ENCODE measurements around the gene SLC26A2.

SLC26A2 gene

DNA sequence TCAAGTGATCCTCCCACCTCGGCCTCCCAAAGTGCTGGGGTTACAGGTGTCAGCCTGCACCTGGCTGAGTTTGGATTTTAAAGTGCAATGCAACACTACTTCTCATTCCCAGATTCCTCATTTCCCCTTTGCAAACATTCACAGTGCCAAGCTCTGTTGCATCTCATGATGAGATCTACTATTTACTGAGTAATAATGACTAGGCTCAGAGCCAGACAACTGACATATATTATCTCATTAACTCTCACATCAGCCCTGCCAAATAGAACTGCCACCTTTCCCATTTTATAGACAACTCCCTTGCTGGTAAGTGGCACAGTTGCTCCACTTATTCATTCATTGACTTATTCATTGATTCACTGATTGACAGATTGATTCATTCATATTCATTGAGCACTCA is 22.9 kb upstream of the SLC26A2 start (continued):
- TF ChIP-seq ZNF521 (tag by site-specific recombination; IDR thresholded peaks at IDR 0.05) (no peak), ZNF133 (tag by site-specific recombination; IDR thresholded peaks at IDR 0.05) (no peak), SP2 (tag by site-specific recombination; IDR thresholded peaks at IDR 0.05) (no peak), OSR2 (tag by site-specific recombination; IDR thresholded peaks at IDR 0.05) (peak; percentile 76), KLF8 (tag by site-specific recombination; IDR thresholded peaks at IDR 0.05) (no peak), ZNF600 (tag by site-specific recombination; IDR thresholded peaks at IDR 0.05) (0 out of 2 replicates have a peak, but pooled peaks have one; percentile 7), ZNF155 (tag by site-specific recombination; IDR thresholded peaks at IDR 0.05) (no peak), FEZF1 (tag by site-specific recombination; IDR thresholded peaks at IDR 0.05) (peak; percentile 57), ZNF548 (tag by site-specific recombination; IDR thresholded peaks at IDR 0.05) (no peak), ZNF248 (tag by site-specific recombination; IDR thresholded peaks at IDR 0.05) (no peak)
- TF ChIP-seq, protein P1, sequence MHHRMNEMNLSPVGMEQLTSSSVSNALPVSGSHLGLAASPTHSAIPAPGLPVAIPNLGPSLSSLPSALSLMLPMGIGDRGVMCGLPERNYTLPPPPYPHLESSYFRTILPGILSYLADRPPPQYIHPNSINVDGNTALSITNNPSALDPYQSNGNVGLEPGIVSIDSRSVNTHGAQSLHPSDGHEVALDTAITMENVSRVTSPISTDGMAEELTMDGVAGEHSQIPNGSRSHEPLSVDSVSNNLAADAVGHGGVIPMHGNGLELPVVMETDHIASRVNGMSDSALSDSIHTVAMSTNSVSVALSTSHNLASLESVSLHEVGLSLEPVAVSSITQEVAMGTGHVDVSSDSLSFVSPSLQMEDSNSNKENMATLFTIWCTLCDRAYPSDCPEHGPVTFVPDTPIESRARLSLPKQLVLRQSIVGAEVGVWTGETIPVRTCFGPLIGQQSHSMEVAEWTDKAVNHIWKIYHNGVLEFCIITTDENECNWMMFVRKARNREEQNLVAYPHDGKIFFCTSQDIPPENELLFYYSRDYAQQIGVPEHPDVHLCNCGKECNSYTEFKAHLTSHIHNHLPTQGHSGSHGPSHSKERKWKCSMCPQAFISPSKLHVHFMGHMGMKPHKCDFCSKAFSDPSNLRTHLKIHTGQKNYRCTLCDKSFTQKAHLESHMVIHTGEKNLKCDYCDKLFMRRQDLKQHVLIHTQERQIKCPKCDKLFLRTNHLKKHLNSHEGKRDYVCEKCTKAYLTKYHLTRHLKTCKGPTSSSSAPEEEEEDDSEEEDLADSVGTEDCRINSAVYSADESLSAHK (tag by site-specific recombination; IDR thresholded peaks at IDR 0.05): no peak
- TF ChIP-seq, protein P2, sequence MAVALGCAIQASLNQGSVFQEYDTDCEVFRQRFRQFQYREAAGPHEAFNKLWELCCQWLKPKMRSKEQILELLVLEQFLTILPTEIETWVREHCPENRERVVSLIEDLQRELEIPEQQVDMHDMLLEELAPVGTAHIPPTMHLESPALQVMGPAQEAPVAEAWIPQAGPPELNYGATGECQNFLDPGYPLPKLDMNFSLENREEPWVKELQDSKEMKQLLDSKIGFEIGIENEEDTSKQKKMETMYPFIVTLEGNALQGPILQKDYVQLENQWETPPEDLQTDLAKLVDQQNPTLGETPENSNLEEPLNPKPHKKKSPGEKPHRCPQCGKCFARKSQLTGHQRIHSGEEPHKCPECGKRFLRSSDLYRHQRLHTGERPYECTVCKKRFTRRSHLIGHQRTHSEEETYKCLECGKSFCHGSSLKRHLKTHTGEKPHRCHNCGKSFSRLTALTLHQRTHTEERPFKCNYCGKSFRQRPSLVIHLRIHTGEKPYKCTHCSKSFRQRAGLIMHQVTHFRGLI (tag by site-specific recombination; IDR thresholded peaks at IDR 0.05): no peak

DNA sequence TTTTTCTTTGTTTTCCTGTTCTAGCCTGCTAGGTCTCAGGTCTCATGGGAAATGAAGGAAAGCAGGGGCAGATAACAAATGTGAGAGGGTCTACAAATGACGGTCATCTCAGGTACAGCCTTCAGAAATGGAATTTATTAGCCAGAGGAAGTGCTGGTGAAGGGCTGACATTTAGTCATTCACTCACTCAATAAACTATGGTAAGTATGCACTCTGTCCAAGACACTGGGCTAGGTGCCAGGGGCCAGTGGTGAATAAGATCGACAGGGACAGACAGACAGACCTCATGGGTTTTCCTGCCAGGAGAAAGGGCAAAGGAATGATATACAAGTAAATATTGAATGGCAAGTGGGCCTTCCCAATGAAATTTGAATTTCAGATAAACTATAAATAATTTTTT is 22.3 kb upstream of the SLC26A2 start:
- CTCF ChIA-PET: no interaction called here
- Histone ChIP-seq H3K4me3 (ENCODE audit: low read depth, low read length) (no peak overlapping the region), H3K4me1 (ENCODE audit: control insufficient read depth, insufficient read depth, low read length) (peaks cover 13% of the 10 kb centered on the region), H3K9me3 (ENCODE audit: control insufficient read depth, insufficient read depth, low read depth, low read length) (no peaks in the 10 kb centered on the region), H3K27ac (ENCODE audit: extremely low read depth, low read depth, low read length) (no peak overlapping the region; the same call in 1 of the 2 replicates), H3K36me3 (ENCODE audit: control insufficient read depth in 2 of 2, insufficient read depth in 1 of 2, low read length in 2 of 2) (no peaks in the 10 kb centered on the region)
- POLR2A ChIA-PET: no interaction called here
- no peak for TF ChIP-seq FEZF1 (tag by site-specific recombination; IDR thresholded peaks at IDR 0.05)
- TF ChIP-seq GLI2 (tag by site-specific recombination; IDR thresholded peaks at IDR 0.05; ENCODE audit: borderline replicate concordance, low read depth): no peak
- TF ChIP-seq, protein P3, sequence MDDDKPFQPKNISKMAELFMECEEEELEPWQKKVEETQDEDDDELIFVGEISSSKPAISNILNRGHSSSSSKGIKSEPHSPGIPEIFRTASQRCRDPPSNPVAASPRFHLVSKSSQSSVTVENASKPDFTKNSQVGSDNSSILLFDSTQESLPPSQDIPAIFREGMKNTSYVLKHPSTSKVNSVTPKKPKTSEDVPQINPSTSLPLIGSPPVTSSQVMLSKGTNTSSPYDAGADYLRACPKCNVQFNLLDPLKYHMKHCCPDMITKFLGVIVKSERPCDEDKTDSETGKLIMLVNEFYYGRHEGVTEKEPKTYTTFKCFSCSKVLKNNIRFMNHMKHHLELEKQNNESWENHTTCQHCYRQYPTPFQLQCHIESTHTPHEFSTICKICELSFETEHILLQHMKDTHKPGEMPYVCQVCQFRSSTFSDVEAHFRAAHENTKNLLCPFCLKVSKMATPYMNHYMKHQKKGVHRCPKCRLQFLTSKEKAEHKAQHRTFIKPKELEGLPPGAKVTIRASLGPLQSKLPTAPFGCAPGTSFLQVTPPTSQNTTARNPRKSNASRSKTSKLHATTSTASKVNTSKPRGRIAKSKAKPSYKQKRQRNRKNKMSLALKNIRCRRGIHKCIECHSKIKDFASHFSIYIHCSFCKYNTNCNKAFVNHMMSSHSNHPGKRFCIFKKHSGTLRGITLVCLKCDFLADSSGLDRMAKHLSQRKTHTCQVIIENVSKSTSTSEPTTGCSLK (tag by site-specific recombination; IDR thresholded peaks at IDR 0.05): no peak
- no peak for TF ChIP-seq ZNF133 (tag by site-specific recombination; IDR thresholded peaks at IDR 0.05)
- no peak for TF ChIP-seq ZNF530 (tag by site-specific recombination; IDR thresholded peaks at IDR 0.05; ENCODE audit: low read depth)
- no peak for TF ChIP-seq ZNF114 (tag by site-specific recombination; IDR thresholded peaks at IDR 0.05)
- no peak for TF ChIP-seq ZNF214 (tag by site-specific recombination; IDR thresholded peaks at IDR 0.05; ENCODE audit: borderline replicate concordance)
- TF ChIP-seq ZNF324 (tag by site-specific recombination; IDR thresholded peaks at IDR 0.05): no peak
- TF ChIP-seq ZNF202 (tag by site-specific recombination; IDR thresholded peaks at IDR 0.05; ENCODE audit: borderline replicate concordance): no peak
- TF ChIP-seq ZNF311 (tag by site-specific recombination; IDR thresholded peaks at IDR 0.05; ENCODE audit: borderline replicate concordance): no peak
- TF ChIP-seq, protein P4, sequence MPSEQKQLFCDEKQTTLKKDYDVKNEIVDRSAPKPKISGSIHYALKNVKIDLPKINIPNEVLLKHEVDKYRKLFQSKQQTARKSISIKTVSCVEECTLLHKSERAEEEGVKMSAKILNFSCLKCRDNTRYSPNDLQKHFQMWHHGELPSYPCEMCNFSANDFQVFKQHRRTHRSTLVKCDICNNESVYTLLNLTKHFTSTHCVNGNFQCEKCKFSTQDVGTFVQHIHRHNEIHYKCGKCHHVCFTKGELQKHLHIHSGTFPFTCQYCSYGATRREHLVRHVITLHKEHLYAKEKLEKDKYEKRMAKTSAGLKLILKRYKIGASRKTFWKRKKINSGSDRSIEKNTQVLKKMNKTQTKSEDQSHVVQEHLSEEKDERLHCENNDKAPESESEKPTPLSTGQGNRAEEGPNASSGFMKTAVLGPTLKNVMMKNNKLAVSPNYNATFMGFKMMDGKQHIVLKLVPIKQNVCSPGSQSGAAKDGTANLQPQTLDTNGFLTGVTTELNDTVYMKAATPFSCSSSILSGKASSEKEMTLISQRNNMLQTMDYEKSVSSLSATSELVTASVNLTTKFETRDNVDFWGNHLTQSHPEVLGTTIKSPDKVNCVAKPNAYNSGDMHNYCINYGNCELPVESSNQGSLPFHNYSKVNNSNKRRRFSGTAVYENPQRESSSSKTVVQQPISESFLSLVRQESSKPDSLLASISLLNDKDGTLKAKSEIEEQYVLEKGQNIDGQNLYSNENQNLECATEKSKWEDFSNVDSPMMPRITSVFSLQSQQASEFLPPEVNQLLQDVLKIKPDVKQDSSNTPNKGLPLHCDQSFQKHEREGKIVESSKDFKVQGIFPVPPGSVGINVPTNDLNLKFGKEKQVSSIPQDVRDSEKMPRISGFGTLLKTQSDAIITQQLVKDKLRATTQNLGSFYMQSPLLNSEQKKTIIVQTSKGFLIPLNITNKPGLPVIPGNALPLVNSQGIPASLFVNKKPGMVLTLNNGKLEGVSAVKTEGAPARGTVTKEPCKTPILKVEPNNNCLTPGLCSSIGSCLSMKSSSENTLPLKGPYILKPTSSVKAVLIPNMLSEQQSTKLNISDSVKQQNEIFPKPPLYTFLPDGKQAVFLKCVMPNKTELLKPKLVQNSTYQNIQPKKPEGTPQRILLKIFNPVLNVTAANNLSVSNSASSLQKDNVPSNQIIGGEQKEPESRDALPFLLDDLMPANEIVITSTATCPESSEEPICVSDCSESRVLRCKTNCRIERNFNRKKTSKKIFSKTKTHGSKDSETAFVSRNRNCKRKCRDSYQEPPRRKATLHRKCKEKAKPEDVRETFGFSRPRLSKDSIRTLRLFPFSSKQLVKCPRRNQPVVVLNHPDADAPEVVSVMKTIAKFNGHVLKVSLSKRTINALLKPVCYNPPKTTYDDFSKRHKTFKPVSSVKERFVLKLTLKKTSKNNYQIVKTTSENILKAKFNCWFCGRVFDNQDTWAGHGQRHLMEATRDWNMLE (tag by site-specific recombination; conservative IDR thresholded peaks at IDR 0.05; ENCODE audit: low read depth): no peak
- TF ChIP-seq BCL11B (tag by site-specific recombination; IDR thresholded peaks at IDR 0.05; ENCODE audit: low read depth): no peak
- TF ChIP-seq MZF1 (tag by site-specific recombination; IDR thresholded peaks at IDR 0.05; ENCODE audit: borderline replicate concordance): no peak
- TF ChIP-seq MEIS1 (CRISPR knock-in tag; IDR thresholded peaks at IDR 0.05; ENCODE audit: borderline replicate concordance): no peak
- TF ChIP-seq ZNF585B (tag by site-specific recombination; IDR thresholded peaks at IDR 0.05): no peak
- TF ChIP-seq ZNF76 (tag by site-specific recombination; IDR thresholded peaks at IDR 0.05; ENCODE audit: borderline replicate concordance, low read depth): no peak

Data from HEK293 (cell line).